GM19468 (cell line): ENCODE results near the gene PDE6B.

Experiments
- ATAC-seq: cut with Tn5 transposase; IDR thresholded peaks from one replicate; pipeline ENCODE4 v1.9.1; 2021; ENCODE audit warnings: mild to moderate bottlenecking, moderate library complexity, moderate number of reproducible peaks; ENCODE audit not compliant: unreplicated experiment; ENCODE audit errors: extremely low read depth

PDE6B gene

GRCh38 chr4:621296-622070 lies 3.9 kb upstream of the PDE6B start:
- no peak for ATAC-seq

DNA sequence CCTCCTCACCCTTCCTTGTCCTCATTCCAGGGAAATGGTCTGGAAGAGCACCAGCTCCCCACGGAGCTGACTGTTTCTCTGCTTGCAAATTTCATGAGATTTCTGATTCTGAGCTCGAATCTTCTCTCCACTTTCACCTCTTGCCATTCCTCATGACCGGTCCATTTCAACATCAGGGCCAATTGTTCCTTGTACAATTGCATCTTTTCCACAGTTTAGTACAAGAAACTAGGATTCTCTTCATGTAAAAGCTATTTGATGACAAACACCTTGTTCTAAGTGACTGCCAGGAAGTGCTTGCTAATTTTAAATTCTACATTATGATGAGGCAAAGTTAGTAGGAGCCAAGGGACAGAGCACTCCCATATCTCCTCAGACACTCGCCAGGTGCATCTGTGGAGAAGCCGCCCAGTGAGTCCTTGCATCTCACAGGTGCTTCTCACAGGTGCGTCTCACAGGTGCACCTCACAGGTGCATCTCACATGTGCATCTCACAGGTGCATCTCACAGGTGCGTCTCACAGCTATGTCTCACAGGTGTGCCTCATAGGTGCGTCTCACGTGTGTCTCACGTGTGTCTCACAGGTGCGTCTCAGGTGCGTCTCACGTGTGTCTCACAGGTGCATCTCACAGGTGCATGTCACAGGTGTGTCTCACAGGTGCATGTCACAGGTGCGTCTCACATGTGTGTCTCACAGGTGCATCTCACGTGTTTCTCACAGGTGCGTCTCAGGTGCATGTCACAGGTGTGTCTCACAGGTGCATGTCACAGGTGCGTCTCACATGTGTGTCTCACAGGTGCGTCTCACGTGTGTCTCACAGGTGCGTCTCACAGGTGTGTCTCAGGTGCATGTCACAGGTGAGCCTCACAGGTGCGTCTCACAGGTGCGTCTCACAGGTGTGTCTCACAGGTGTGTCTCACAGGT lies 3.0 kb upstream of the PDE6B start:
- ATAC-seq: no peak

- ATAC-seq: no peak
These were observed 2.1 kb upstream of the PDE6B start for GRCh38 chr4:622996-623913.

DNA sequence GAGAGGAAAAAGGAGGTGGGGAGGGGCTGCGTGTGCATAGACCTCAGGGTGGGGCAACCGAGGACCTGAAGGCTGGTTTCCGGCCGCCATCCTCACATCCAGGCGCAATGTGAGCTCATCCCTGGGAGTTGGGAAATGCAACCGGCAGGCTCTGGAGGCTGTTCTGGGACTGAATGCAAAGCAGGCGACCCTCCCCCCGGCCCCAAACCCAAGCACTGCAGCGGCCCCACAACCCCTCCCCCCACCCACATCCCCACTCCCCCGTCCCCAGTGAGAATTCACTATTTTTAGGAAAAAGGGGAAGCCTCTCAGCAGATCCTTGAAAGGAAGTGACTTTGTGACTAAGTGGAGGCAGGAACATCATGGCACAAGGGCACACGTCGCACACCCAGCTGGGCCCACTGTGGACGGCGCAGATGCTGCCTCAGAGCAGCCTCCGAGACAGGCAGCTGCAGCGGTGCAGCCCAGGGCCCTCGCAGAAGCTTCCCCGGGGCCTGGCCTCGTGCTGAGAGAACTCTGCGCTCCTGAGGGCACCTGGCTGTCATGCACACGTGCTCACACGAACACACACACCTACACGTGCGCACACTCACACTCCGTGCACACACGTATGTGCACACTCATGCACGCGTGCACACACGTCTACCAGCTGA lies 1.3 kb upstream of the PDE6B start:
- ATAC-seq: no peak

DNA sequence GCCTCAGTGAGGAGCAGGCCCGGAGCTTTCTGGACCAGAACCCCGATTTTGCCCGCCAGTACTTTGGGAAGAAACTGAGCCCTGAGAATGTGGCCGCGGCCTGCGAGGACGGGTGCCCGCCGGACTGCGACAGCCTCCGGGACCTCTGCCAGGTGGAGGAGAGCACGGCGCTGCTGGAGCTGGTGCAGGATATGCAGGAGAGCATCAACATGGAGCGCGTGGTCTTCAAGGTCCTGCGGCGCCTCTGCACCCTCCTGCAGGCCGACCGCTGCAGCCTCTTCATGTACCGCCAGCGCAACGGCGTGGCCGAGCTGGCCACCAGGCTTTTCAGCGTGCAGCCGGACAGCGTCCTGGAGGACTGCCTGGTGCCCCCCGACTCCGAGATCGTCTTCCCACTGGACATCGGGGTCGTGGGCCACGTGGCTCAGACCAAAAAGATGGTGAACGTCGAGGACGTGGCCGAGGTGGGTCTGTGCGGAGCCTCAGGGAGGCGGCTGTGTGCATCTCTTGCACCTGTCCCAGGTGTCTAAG lies 323 bp downstream of the PDE6B start:
- ATAC-seq: no peak

DNA sequence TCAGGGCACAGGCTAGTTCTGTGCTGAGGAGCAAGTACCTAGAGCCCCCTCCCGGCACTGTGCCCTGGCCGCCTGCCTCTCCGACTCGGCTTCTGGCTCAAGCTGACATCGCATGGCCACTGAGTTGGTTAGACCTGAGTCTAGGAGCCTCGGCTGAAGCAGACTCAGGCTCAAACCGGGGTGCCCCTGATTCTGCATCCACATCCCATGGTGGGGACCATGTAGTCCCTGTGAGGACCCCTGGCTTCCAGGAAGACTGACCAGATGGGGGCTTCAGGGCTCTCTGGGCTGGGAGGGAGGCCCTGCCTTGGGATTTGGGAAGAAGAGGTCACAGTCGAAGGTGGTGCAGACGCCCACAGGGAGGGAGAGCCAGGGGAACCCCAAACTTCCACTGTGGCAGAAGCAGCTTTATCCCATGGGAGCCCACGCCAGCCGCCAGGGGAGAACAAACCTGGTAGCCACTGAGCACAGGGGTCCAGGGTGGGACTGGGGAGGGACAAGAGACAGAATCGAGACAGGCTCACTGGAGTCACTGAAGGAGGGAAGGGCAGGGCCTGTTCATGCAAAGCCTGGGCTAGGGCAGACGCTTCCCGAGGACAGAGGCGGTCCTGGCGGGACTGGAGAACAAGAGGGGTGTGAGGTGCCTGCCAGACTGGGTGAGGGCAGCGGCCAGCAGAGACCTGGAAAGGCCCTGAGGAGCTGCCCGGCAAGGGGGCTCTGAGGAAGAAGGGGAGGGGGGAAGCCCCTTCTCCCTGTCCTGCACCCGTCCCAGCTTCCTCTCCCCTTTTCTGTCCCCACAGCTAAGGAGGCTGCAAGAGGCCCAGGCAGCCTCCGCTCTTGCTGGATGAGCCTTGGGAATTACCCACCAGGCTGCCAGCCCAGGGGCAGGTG lies 1.1 kb downstream of the PDE6B start:
- no peak for ATAC-seq

GRCh38 chr4:627347-628125 lies 2.2 kb downstream of the PDE6B start:
- ATAC-seq: no peak

- ATAC-seq: no peak
These were observed 3.0 kb downstream of the PDE6B start for GRCh38 chr4:628311-628741.

DNA sequence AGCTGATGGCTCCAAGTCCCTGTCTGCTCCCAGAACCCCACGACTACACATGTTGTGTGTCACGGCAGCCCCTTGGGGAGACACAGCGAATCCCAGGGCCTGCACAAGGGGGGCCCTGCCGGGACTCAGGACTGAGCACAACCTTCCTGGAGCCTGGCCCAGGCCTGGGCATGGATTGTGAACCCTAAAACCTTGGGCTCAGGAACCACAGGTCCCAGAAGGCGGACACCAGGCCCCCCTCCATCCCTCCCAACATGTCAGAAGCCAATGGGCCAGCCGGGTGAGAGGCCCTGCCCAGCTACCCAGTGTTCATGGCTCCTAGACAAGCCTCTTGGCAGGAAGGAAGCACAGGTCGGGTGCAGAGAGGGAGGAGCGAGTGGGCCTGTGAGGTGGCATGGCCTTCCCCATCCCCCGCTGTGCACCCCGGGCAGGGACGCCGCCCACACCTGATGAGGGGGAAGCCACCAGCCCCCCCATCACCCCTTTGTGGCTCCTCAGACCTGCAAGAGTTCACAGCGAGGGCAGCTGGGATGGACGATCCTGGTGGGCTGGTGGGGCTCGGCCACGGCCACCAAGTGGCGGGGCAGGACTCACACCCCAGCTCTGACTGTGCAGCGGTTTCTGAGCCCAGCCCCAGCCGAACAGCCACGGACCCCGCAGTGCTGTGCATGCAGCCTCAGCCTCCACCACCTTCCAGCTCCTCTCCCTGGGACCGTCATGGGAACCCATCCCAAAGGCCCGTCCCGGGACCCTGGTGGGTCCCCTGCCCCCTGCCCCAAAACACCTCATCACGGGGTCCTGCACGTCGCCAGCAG lies 3.7 kb downstream of the PDE6B start:
- ATAC-seq: no peak

DNA sequence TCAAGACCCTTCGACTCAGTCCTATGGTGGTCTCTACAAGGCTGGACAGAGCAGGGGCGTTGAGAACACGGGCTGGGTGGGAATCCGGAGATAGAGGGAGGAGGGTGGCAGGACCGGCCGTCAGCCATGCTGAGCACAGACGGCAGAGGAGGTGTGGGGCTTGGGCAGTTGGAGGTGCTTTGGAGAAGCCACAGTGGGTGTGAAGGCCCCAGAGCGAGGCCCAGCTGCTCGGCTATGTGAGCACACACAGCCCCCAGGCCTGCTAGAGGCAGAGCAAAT lies 4.2 kb downstream of the PDE6B start:
- ATAC-seq: no peak

- ATAC-seq: no peak
These were observed 4.7 kb downstream of the PDE6B start for GRCh38 chr4:629915-630641.

GRCh38 chr4:630656-631055 lies 5.3 kb downstream of the PDE6B start:
- ATAC-seq: no peak

DNA sequence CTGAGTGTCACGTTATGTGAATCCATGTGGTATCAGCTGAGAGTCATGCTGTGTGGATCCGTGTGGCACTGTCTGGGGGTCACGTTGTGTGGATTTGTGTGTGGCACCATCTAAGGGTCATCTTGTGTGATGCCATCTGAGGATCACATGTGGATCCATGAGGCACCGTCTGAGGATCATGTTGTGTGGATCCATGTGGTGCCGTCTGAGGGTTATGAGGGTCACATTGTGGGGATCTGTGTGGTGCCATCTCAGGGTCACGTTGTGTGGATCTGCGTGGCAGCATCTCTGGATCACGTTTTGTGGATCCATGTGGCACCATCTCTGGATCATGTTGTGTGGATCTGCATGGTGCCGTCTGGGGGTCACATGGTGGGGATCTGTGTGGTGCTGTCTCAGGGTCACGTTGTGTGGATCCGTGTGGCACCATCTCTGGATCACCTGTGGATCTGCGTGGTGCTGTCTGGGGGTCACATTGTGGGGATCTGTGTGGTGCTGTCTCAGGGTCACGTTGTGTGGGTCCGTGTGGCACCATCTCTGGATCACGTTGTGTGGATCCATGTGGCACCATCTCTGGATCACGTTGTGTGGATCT lies 6.9 kb downstream of the PDE6B start:
- no peak for ATAC-seq

GRCh38 chr4:632926-633325 lies 7.6 kb downstream of the PDE6B start:
- ATAC-seq: no peak

- ATAC-seq: no peak
These were observed 8.0 kb downstream of the PDE6B start for GRCh38 chr4:633406-633805.

DNA sequence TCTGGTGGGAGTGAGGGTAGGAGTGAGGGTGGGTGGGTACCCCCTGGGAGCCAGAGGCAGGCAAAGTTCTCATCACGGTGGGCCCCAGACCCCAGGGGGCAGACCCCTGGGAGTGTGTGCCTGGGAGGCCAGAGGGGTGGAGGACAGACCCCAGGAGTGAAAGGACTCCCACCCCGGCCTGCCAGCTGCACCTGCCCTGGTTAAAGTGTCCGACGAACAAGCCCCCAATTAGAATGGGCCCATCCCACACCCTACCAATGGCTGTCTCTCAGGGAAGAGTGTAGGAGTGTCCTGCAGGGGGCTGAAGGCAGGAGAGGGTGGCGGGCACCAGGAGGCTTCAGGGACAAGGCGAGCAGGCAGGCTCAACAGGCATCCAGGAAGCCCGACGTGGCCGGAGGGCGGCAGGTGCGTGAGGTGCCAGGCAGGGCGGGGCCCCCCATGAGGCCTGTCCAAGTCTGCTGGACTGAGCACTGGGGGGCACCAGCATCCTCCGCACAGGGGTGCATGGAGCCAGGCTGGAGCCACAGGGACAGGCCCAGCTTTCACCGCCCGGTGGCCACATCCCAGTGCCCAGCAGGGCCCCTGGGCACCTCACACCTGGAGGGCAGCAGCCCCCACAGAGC lies 8.7 kb downstream of the PDE6B start:
- no peak for ATAC-seq
